Measurements from ENCODE around the gene PODXL.
"Not testable (repeated sequence)": the region's sequence is repeated elsewhere in the genome, so short reads cannot be mapped to it uniquely, and the experiment has no call there.

Gene PODXL

DNA sequence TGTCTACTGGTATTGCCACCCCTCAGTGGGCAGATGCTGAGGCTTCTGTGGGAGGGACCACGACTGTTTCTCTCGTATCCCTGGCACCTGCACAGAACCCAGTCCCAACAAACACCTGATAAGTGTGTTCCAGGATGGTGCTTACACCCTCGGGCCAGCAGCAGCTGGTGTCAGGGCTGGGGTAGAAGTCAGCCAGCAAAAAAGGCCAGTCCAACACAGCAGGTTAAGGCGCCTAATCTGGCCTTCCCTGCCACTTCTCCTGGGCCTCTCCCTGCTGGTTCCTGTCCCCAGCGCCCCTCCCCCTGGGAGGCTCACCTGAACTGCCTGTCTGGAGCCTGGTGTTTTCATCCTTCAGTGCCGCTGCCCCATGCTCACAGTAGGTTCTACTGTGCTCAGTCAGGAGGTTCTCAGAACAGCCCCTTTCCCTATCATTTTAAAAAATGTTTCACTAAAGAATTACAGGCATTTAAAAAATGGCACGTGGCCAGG is 20.0 kb downstream of the PODXL start:
- no peak for DNase-seq (ENCODE audit: low spot score)

DNA sequence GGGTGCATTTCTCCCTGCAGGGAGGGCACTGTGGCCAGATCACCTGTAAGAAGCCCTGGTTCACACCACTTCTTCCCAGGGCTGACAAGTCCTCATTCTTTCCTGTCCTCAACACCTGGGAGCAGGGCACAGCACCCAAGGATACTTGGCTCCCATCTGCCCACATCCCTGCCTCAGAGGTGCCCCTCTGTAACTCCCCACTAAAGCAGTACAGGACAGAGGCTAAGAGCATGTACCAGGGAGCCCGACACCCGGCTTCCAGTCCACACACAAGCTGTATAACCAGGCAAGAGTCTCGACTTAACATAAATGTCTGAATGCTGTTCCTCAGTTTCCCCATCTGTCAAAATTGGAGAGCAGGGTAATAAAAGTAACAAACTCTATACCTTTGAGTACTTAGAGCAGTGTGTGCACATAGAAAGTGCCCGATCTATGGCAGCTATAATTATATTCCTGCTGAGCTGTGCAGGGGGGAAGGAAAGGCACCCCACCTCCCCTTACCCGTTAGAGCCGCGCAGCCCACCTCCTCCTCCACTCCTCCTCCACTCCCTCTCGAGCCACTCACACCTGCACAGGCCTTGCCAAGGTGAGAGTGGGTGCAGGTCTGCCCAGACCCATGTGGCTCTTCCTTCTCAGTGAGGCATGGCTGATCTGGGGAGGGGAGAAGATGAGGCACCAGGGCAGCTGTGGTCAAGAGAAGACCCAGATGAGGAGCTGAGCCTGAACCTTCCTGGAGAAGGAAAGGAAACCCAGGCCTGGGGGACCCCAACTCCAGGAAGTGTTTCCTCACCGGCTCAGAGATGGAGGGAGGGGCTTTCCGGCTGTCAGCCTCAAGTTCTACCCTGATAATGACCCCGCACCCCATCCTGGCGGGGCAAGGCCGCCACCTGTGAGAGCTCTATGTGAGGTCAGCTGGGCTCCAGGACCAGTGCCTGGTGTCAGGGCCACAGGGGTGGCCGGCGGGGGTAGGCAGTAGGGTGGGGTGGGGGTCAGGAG is 22.6 kb downstream of the PODXL start:
- DNase-seq (ENCODE audit: low spot score), result no peak

DNA sequence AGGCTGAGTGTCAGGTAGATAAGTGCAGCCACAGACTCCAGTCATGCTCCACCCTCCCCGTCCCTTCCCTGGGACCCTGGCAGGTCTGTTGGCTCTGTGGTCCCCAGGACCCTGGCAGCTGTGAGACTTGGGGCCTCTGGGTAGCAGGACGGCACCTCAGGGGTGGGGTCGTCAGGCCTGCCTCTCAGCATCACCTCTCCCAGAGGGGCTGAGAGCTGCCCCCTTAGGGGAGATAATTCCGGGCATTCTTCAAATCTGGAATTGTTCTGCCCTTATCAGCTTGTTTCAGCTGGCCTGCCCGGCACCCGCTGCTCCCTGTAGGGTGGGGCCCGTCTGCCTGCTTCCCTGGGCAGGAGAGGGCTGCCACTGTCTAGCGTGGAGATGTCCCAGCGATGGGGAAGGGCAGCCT is 23.3 kb downstream of the PODXL start:
- DNase-seq (ENCODE audit: low spot score), result no peak

DNA sequence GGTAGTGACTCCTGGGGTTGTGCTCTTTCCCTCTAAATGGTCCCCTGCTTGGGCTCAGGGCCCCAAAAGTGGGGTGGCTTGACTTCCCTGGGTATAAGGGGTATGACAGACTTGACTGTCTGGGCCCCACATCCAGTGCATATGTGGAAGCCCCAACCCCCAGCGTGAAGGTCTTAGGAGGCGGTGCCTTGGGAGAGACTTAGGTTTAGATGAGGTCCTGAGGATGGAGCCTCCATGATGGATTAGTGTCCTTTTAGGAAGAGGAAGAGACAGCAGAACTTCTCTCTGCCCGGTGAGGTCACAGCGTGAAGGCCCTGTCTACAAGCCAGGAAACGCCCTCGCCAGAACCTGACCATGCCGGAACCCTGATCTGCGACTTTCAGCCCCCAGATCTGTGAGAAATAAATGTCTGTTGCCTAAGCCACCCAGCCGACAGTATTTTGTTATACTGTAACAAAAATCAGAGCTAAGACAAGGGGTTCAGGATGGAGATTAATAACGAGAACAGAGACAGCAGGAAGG is 23.8 kb downstream of the PODXL start:
- DNase-seq (ENCODE audit: low spot score), result no peak

DNA sequence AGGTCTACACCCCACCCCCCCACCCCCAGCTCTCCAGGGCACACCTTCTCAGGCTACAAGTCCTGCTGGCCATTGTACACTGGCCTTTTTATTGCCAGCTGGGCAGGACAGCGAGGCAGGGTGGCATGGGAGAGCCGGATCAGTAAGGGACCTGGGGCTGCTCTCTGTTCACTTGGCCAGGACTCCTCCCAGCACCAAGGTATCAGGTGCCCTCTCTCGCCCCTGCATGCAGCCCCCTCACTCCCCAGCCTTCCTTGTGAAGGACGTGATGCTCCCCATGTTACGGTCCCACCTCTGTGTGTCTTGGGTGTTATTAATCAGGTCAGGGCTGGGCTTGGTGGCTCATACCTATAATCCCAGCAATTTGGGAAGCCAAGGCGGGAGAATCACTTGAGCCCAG is 26.3 kb downstream of the PODXL start:
- no peak for DNase-seq (ENCODE audit: low spot score)

DNA sequence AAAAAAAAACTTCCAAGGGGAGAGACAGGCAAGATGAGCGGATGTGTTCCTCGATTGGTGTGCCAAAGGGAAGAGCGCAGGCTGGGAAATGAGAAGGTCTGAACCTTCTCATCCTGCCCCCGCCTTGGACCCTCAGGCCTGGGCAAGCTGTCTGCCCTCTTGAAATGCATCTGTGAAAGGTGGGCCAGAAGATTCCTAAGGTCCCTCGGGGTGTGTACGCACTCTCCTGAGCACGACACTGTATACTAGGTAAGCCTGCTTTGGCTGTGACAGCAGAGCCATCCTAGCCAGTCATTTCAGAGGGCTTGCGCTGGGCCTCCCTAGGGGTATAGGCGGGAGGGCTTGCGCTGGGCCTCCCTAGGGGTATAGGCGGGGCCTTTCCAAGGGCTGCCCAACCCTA is 26.8 kb downstream of the PODXL start:
- no peak for DNase-seq (ENCODE audit: low spot score)

DNA sequence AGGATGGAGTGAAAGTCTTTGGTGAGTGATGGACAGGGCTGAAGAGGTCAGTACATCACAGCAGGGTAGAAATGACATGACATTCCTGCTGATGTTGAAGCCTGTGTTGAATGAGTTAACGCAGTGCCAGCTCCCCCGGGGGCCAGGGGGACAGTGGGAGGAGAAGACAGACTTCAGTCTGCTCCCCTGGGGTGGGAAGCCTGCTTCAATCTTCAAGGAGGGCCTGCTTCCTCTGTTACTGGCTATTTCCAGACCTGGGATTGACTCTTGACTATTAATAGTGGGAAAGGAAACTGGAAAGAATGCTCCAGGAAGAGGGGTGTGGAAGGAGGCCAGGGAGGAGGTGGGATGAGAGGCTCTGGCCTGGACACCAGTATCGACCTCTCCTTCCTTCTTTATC is 27.2 kb downstream of the PODXL start:
- DNase-seq (ENCODE audit: low spot score), result no peak

DNA sequence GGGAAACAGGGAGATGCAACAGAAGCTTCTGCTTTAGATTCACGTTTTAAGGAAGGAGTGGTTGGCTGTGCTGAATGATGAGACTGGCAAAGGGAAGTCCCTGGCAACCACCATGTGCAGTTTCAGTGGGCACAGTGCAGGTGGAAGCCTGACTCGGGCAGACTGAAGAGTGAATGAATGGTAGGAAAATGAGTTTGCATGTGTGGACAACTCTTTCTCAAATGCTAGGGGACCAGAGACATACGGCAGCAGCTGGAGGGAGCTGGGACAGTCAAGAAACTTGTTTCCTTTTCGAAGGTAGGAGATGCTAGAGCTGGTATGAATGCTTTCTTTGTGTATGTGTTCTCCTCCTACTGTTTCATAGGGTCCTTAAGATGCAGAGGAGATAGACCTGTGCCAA is 29.0 kb downstream of the PODXL start:
- DNase-seq (ENCODE audit: low spot score), result no peak

DNA sequence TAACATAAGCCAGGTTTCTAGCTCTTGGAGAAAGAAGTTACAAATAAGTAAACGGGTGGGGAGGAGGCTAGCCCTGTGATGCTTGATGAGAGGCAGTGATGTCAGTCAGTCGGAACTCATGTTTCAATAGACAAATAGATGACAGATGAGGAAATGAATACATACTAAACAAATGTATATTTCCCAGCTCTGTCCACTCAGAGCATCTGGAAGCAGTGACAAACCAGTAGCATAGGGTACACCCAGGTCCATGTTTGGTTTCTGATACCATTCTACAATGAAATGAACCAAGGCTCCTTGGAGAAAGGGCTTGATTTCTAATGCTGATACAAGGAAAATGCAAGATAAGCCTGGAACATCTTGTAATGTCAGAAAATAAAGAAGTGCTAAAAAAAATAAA is 30.6 kb downstream of the PODXL start:
- no peak for DNase-seq (ENCODE audit: low spot score)

DNA sequence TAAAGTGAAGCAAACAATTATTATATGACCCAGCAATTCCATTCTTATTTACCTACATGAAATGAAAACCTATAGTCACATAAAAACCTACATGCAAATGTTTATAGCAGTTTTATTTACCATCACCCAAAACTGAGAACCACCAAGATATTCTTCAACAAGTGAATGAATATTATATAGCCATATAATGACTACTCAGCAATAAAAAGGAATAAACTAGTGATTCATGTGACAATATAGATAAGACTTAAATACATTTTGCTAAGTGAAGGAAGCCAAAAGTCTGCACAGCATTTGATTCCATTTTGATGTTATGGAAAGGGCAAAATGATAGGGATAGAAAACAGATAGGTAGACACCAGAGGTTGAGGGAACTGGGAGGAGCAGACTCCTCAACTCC is 31.7 kb downstream of the PODXL start:
- DNase-seq (ENCODE audit: low spot score), result no peak

DNA sequence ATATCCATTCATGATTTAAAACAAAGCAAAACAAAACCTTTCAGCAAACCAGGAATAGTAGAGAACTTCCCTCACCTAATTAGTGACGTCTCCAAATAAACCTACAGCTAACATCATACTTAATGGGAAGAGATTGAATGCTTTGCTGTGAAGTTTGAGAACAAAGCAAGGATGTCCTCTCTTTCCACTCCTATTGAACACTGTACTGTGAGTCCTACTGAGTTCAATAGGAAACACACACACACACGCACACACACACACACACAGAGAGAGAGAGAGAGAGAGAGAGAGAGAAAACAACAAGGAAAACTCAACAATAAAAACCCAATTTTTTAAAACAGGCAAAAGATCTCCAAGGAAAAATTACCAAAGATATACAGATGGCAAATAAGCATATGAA is 32.3 kb downstream of the PODXL start:
- DNase-seq (ENCODE audit: low spot score), result no peak

DNA sequence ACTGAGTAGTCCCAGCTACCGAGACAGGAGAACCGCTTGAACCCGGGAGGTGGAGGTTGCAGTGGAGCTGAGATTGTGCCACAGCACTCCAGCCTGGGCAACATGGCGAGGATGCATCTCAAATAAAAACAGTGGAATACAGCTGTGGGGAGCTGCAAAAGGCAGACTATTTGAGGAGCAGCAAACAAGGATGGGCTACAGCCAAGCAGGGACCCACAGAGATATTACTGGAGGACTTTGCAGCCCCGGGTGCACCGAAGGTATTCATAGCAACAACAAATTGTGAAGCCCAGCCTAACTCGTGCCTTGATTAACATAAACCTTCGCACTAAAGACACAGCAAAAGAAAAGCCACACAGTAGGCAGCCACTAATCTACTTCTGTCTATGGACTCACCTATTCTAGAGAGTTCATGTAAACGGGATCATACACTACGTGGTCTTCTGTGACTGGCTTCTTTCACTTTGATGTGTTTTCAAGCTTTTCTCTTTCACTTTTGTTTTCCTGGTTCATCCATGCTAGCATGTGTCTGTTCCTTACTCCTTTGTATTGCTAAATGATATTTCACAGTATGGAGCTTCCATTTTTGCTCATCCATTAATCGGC is 34.0 kb downstream of the PODXL start:
- DNase-seq (ENCODE audit: low spot score), result no peak

DNA sequence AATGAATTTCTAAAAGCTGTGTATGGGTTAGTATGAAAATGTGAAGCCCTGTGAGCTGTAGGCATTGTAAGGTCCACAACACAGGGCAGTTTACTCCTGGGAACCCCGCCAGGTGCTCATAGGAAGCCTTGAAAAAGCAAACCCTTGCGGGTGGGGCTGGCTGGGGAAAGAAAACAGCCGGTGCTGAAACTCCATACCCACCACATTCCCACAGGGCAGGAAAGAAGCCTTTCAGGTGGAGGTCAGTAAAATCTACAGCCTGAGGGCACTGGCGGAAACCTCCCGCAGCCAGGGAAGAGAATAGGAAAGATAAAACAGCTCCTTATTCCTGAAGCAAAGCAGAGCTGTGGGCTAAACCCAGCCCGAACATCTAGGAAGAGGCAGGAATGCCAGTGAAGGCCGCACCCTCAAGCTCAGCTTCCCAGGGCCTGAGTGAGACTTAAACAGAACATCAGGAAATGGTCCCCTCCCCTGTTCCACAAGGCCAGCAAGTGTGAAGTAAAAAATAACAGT is 34.7 kb downstream of the PODXL start:
- DNase-seq (ENCODE audit: low spot score), result peak; percentile 38

DNA sequence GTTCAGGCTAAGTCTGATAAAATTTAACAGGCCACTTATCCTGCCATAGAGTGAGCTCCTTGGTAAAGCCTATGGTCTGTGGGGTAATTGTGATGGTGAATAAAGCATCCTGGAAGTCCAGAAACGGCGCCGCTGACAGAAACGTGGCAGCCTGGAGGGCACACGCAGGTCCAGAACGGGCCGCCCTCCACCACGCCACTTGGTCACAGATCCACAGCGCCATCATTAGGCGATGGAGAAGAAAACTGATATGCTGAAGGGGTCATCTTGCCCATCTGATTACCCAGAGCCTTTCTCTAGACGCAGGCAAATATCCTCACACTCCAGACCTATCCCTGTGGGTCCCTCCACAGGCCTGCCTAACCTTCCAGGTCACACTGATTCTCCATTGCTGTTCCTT is 37.8 kb downstream of the PODXL start:
- no peak for DNase-seq (ENCODE audit: low spot score)

DNA sequence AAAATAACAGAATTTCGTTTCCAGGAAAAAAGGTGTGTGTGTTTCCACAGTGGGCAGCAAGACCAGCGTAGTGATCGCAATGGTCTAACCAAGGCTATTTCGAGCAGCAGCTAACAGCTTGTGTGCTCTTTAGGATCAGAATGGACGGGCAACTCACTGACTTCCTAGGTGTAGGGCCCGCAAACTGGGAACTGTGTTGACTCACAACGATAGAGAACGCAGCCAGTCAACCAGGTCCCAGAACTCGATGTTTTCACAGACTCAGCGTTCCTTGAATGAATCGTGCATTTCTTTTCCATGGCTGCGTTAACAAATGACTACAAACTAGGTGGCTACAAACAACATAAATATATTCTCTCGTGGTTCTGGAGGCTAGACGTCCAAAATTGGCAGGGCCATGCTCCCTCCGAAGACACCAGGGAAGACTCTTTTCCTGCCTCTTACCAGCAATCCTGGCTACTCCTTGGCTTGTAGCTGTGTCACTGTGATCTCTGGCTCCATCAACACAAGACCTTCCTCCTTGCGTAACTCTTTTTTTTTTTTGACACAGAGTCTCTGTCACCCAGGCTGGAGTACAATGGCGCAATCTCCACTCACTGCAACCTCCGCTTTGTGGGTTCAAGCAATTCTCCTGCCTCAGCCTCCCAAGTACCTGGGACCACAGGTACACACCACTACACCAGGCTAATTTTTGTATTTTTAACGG is 39.1 kb downstream of the PODXL start:
- DNase-seq (ENCODE audit: low spot score), result no peak

DNA sequence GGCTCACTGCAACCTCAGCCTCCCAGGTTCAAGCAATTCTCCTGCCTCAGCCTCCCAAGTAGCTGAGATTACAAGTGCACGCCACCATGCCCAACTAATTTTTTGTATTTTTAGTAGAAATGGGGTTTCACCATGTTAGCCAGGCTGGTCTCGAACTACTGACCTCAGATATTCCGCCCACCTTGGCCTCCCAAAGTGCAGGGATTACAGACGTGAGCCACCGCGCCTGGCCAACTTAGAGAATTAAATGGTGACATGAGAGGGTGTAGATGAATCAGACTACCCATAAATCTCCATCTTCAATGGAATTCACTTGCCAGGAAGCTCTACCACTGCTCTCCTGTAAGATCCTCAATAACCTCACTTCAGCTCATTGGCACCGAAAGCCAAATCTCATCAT is 41.0 kb downstream of the PODXL start:
- not testable (repeated sequence) for DNase-seq (ENCODE audit: low spot score)

DNA sequence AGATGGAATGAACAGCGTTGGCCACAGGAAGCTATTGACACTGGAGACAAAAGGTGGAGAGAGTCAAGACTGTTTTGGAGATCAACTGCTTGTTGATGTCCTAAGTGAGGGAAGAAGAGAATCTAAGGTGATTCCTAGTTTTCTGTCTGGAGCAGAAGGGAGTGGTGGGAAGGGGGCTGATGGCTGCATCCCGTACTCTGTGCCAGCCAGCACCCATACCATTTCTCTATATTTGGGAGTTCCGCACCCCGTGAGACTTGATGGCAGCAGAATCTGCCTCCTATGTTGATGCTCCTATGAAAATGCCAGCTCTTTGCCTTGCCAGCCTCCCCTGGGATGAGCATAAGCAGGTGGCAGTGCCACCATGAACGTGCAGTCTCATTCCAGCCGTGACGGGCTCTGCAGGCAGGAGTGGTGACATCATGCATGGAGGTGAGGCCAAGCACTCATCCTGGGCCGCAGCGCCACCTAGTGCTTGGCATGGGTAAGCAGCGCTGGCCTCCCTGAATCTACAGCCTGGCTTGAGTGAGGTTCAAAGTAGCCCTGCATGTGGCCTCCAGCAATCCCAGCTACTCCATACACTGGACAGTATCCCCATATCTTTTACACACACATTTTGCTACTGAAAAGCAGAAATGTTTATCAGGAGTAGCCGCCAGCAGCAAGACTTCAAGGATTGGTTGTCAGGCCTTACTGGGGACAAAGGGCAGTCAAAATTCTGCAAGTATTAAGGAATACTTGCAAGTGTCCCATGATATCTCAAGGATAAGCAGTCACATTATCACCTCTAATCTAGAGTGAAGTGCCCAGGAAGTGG is 43.0 kb downstream of the PODXL start:
- DNase-seq (ENCODE audit: low spot score), result peak; percentile 89

DNA sequence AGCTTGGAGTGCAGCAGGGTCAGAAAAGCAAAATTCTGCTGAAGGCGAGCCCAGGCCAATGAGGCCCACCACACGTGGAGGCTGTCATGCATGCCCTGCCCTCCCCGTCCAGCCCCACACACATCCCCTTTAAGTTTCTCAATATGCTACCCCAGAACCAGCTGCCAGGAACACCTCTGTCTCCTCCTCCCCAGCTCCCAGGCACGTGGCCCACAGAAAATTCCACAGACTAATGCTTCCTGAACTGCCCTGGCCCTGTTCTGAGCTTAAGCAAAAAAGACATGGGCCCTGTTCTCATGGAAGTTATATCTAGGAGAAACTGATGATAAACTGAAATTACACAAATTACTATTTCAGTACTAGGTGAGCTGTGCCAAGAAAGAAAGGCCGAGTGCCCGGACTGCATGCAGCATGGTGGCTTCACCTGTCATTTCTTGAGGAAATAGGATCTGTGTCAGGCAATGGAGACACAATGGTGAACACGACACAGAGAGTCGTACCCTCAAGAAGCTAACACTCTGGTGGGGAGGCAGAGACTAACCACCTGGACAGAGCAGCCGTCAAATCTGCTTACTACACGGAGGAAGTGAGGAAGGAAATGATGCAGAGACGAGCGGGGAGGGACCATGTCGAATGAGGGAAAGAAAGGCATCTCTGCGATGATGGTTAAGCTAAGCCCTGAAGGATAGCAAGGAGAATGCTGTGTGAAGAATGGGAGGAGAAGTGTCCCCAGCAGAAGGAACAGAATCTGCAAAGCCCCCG is 44.5 kb downstream of the PODXL start:
- no peak for DNase-seq (ENCODE audit: low spot score)

DNA sequence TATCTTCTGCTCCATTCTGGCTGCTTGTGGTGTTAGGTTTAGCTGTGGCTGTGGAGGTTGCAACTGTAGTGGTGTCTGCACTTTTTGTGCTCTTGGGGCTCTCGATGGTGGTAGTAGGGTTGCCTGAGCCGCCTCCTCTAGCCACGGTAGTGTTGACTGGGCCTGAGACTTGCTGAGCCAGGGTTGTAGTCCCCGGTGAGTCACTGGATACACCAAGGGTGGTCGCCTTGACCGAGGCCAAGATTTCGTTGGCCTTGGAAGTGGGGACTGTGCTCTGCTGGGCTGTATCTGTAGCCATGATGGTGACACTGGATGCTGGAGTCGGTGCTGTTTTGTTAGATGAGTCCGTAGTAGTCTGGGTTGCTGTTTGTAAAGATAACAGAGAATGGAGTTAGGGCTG is 45.4 kb downstream of the PODXL start:
- DNase-seq (ENCODE audit: low spot score), result no peak

DNA sequence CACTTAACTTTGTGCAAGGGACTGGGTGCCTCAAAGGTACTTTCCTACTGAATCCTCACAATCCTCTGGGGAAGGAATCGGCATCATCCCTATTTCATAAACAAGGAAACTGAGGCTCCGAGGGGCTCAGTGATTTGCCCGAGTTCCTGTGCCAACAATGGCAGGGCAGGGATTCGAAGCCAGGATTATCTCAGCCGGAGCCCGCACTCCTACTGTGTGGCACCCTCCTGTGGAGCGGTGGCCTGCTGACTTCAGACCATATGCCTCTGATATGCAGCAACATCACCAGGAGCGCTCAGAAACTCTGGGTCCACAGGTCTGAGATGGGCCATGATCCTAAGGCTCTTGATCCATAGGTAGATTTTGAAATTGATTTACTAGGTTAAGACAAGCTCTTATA is 46.6 kb downstream of the PODXL start:
- no peak for DNase-seq (ENCODE audit: low spot score)
